Chondrocyte (in vitro differentiated cells): ENCODE results near the gene NUAK1. TPM values are rescaled to one million over a fixed set of nuclear protein-coding genes. Genes with fewer than 3 reads are reported as not detected.
"Not testable (repeated sequence)": the region's sequence is repeated elsewhere in the genome, so short reads cannot be mapped to it uniquely, and the experiment has no call there.

Source experiments
- DNase-seq: peaks from one replicate; pipeline ENCODE4 v3.0.0; 2021; ENCODE audit warnings: mixed read lengths, low spot score
- H3K27ac Mint-ChIP-seq: one replicate; pipeline ENCODE4 v1.8.0; 2021; ENCODE audit warnings: mild to moderate bottlenecking, moderate library complexity, mixed read lengths; ENCODE audit not compliant: unreplicated experiment
- H3K27me3 Mint-ChIP-seq: 2 replicates; pipeline ENCODE4 v1.8.0; 2021; ENCODE audit warnings: low read depth, mixed read lengths
- H3K36me3 Mint-ChIP-seq: 2 replicates; pipeline ENCODE4 v1.8.0; 2021; ENCODE audit warnings: low read depth, mixed read lengths
- H3K4me1 Mint-ChIP-seq: 2 replicates; pipeline ENCODE4 v1.8.0; 2021; ENCODE audit warnings: low read depth, mild to moderate bottlenecking, mixed read lengths
- H3K4me3 Mint-ChIP-seq: one replicate; pipeline ENCODE4 v1.8.0; 2021; ENCODE audit warnings: mild to moderate bottlenecking, moderate library complexity, mixed read lengths; ENCODE audit not compliant: unreplicated experiment
- H3K9me3 Mint-ChIP-seq: 2 replicates; pipeline ENCODE4 v1.8.0; 2021; ENCODE audit warnings: low read depth, mixed read lengths
- CTCF ChIP-seq: fragments of 200-600 bp; sonication (generic); IDR thresholded peaks from 2 replicates; pipeline ENCODE4 v1.5.0; 2021; ENCODE audit warnings: antibody characterized with exemption, mild to moderate bottlenecking, moderate library complexity
- total RNA-seq: library from RNA; stranded (reverse); gene quantifications from 3 replicates; pipeline ENCODE4 v1.2.1, GENCODE V29; 2021

The NUAK1 gene
- total RNA-seq, 1 donor from 2014 or later: 78.1 TPM

DNA sequence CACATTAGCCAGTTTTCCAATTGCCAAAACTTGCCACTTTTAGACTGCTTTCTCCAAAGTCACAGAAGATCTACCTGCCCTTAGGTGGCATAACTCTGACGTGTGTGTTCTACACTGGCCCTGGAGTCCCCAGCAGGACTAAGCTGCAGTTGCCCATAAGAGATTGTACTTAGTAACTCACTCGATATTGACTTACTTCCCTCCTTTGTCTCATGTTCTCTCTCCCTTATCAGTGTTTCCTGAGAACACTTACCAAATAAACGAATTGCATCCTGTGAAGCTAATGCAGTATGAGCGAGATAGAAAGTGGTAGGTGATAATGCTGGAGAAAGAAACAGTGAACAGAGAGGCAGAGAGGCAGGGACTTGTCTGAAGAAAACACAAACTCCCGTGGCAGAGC, 117.2 kb downstream of the NUAK1 start:
- Mint-ChIP-seq H3K27ac (no peak overlapping the region), H3K36me3 (peaks cover 7% of the 10 kb centered on the region), H3K4me1 (peaks cover 33% of the 10 kb centered on the region), H3K27me3 (no peaks in the 10 kb centered on the region), H3K9me3 (peaks cover 22% of the 10 kb centered on the region), H3K4me3 (no peak overlapping the region)
- TF ChIP-seq CTCF: no peak
- DNase-seq: no peak

DNA sequence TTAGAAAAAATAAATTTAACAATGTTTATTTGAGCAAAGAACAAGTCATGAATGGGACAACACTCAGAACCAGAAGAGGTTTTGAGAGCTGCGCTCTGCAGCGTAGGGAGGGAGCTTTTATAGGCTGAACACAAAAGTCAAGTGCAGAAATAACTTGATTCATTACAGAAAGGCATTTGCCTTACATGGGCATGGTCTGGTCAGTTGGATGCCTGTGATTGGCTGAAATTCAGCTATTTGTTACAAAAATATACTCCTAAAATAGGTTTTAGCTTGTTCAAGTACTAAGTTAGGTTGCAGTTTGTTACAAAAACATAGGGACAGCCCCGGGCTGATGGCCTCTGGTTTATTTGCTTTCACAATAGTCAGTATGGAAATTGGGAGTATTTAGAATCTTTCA, 118.0 kb downstream of the NUAK1 start:
- H3K9me3 Mint-ChIP-seq: peaks cover 22% of the 10 kb centered on the region
- peaks cover 5% of the 10 kb centered on the region for H3K36me3 Mint-ChIP-seq
- DNase-seq: no peak
- H3K4me1 Mint-ChIP-seq: peaks cover 36% of the 10 kb centered on the region
- no peak overlapping the region for H3K27ac Mint-ChIP-seq
- no peaks in the 10 kb centered on the region for H3K27me3 Mint-ChIP-seq
- TF ChIP-seq CTCF: no peak
- H3K4me3 Mint-ChIP-seq: no peak overlapping the region

- H3K4me1 Mint-ChIP-seq: peaks cover 34% of the 10 kb centered on the region
- H3K36me3 Mint-ChIP-seq: peaks cover 5% of the 10 kb centered on the region
- H3K27ac Mint-ChIP-seq: no peak overlapping the region
- H3K4me3 Mint-ChIP-seq: no peak overlapping the region
- peaks cover 22% of the 10 kb centered on the region for H3K9me3 Mint-ChIP-seq
- DNase-seq: no peak
- no peak for TF ChIP-seq CTCF
- no peaks in the 10 kb centered on the region for H3K27me3 Mint-ChIP-seq
These were observed 119.6 kb downstream of the NUAK1 start for GRCh38 chr12:106019144-106019543.

GRCh38 chr12:106018286-106018685, 120.5 kb downstream of the NUAK1 start:
- Mint-ChIP-seq H3K4me1 (peaks cover 34% of the 10 kb centered on the region), H3K36me3 (peaks cover 5% of the 10 kb centered on the region)
- no peak for DNase-seq

GRCh38 chr12:106016601-106017278, 122.0 kb downstream of the NUAK1 start:
- H3K4me3 Mint-ChIP-seq, DNase-seq, H3K36me3 Mint-ChIP-seq, H3K27me3 Mint-ChIP-seq, H3K27ac Mint-ChIP-seq: not testable (repeated sequence)
- Mint-ChIP-seq H3K9me3 (peaks cover 22% of the 10 kb centered on the region), H3K4me1 (peaks cover 23% of the 10 kb centered on the region)

More at GRCh38 chr12:106018286-106018685, 120.5 kb downstream of the NUAK1 start:
- no peak for TF ChIP-seq CTCF
- Mint-ChIP-seq H3K27ac (no peak overlapping the region), H3K4me3 (no peak overlapping the region), H3K27me3 (no peaks in the 10 kb centered on the region), H3K9me3 (peaks cover 22% of the 10 kb centered on the region)

- no peak for TF ChIP-seq CTCF
- Mint-ChIP-seq H3K9me3 (peaks cover 22% of the 10 kb centered on the region), H3K27me3 (no peaks in the 10 kb centered on the region), H3K4me1 (peaks cover 18% of the 10 kb centered on the region), H3K27ac (no peak overlapping the region), H3K4me3 (no peak overlapping the region), H3K36me3 (peaks cover 5% of the 10 kb centered on the region)
- DNase-seq: no peak
These were observed 123.1 kb downstream of the NUAK1 start for GRCh38 chr12:106015646-106016045.
